HG02759 (cell line): ENCODE measurements around the gene LAMTOR4.

ENCODE experiments used
- ATAC-seq: cut with Tn5 transposase; IDR thresholded peaks from one replicate; pipeline ENCODE4 v1.9.1; 2021; ENCODE audit warnings: mild to moderate bottlenecking, moderate library complexity; ENCODE audit not compliant: unreplicated experiment

Gene LAMTOR4

GRCh38 chr7:100152937-100153666 is 4.4 kb downstream of the LAMTOR4 start:
- ATAC-seq = no peak

DNA sequence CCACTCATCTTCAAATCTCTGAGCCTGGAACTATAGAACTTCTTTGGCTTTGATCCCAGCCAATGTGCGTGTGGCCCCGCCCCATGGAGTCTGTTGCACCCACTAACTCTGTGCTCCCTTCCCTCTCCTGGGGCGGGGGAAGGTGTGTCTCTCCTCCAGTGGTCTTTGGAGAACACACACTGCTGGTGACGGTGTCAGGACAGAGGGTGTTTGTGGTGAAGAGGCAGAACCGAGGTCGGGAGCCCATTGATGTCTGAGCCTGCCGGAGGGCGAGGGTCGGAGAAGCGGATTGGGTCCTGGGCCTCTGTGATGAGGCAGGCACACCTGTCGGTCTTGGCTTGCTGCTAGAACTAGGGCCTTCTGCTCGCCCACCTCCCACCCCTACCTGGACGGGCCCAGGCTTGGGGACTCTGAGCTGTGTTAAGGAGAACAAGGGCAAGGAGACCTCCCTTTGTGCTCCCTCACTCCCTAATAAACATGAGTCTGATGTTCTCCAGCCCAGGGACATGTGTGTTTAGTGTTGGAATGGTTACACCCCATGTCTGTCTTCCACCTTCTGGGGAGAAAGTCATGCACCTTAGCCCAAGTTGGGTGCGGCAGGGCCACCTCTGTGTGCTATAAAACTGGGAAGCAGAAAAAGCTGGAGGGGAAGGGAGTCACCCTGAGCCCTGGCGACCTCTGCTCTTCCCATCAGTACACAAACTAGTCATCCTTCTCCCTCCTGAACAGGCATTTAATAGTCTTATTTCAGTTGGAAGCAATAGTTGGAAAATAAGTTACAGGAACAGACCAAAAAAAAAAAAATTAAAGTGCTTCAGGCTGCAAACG is 5.2 kb downstream of the LAMTOR4 start:
- ATAC-seq = no peak

DNA sequence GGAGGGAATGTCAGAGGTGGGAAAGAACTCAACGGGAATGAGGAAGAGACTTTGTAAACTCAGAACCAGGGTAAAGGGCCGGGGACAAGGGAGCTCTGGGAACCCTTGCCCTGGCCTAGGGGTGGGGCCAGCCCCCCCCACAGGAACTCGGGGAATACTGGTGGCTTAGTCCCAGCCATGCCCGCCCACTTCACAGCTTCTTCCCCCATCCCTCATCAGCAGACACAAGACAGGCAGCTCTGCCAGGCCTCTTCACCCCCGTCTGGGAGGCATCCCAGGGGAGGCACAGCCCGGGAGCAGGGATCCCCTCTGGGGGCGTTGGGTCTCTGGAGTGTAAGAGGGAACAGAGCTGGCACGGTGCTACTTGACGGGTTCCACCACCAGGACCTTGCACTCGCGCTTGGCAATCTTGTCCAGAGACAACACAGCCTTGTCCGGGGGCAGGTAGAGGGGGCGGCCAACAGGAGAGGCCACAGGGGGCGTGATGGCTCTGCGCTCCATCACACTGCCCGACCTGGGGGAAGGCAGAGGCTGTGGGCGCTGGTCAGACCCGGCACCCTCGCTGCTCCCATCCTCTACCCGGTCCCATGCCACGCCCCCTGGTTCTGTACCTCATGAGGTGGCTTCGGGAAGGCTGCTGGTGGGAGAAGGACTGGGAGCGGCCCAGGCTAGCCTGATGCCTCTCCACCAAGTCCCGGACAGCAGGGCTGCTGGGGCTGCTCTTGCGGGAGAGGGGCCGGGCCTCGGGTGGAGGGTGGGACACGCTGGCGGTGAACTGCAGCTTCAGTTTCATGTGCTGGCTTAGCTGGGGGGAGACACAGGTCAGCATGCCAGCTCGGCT is 6.2 kb downstream of the LAMTOR4 start:
- no peak for ATAC-seq

- no peak for ATAC-seq
Measured at GRCh38 chr7:100155553-100156317, 7.0 kb downstream of the LAMTOR4 start.

GRCh38 chr7:100156331-100157068 is 7.8 kb downstream of the LAMTOR4 start:
- no peak for ATAC-seq

GRCh38 chr7:100157069-100157333 is 8.3 kb downstream of the LAMTOR4 start:
- ATAC-seq = no peak

DNA sequence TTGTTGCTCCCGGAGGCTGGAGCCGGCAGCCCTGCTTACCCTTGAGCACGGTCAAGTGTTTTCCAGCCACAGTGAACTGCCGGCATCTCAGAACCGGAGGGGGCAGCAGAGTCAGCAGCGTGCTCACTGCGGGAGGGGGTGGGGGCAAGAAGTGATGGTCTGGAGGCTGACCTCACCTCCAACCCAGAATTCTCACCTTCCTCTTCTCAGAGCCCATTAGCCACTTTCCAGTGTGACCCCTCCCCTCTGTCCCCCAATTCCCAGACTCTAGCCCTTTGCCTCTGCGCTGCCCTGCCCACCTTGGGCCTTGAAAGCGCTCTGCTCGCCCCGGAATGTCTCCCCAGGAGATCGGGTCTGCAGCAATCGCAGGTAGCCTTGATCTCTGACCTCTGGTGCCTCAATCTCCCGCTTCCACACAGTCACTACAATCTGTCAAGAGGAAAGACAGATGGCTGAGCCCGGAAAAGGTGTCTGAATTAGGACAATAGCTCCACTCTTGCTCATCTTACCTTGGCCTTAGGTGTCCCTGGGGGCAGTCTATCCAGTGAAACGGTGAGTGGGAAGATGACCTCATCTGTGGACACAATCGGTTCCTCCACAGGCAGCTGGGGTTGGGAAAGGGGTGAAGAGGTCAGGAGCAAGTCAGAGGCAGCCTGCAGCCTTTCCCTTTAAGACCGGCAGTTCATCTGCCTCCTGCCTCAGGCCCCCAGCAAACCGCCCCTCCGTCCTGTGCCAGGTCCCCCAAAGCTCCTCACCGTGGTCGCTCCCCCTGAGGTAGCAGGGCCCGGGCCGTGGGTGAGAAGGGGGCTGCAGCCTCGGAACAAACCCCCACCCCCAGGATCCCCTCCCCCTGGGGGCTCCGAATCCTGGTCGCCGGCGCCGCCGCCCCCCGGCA is 8.9 kb downstream of the LAMTOR4 start:
- ATAC-seq = peak; percentile 16

DNA sequence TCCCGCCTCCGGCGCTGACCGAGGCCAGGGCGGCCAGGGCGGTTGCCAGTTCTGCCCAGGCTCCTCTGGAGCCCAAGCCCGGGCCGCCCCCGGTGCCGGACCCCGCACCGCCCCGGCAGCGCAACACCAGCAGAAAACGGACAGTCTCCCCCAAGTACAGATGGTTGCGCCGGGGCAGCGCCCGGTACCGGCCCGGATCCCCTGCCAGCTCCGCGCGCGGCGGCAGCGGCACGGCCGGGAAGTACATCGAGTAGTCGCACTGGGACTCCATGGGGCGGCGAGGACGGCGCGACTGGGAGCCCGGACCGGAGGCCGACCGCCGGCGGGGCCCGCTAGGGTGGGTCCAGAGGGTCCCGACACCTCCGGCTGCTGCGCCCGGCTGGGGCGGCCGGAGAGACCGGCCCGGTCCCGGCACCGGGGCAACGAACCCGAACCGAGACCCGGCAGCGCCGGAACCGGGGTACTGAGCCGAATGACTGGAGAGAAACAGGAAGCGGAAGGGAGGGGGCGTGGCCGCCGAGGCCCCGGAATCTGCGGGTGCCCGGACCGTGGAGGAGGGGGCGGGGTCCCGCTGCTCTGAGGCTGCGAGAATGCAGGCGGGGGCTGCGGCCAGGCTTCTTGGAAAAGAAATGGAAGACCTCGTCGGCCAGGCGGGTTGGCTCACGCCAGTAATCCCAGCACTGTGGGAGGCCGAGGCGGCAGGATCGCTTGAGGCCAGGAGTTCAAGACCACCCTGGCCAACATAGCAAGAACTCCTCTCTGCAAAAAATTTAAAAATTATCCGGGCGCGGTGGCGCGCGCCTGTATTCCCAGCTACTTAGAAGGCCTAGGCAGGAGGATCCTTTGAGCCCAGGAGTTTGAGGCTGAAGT is 9.7 kb downstream of the LAMTOR4 start, which contains the start of gene TRAPPC14:
Gene TRAPPC14 (minus strand): TSS at position 495 of the 870 bp plus-strand sequence. CDS start 224 bp downstream, at position 271.
- ATAC-seq = peak; percentile 88

DNA sequence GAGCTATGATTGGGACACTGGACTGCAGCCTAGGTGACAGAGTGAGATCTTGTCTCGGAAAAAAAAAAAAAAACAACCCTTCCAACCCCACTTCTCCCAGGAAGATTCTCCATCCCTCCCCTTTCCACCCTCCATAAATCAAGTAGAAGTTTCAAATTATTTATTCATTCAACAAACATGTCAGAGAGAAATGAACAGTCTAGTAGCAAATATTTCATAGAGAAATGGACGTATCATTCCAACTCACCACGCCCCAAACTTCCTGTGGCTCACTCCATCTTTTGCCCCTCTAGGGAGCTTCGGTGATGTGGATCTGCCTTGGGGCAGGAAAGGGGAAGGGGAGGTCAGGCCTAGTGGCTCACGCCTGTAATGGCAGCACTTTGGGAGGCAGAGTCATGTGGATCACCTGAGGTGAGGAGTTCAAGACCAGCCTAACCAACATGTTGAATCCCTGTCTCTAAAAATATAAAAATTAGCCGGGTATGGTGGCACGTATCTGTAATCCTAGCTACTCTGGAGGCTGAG is 10.4 kb downstream of the LAMTOR4 start:
- no peak for ATAC-seq

DNA sequence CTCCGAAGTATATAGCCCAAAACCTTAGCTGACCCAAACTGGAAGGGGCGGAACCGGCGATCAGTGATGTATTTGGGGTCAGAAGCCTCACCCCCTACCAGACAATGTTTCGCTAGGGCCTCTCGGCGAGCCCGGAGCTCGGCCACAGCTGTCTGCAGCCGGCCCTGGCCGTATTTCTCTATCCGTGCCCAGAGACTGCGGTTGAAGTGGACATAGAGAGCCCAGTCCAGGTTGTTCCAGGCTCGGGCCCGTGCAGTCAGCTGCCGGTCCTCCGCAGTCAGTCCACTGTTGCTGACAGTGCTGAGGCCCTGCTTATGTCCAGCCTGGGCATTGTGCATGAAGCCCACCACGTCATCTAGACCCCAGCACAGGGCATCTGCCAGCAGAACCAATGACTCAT is 11.3 kb downstream of the LAMTOR4 start:
- no peak for ATAC-seq

GRCh38 chr7:100163006-100163531 is 14.4 kb downstream of the LAMTOR4 start:
- no peak for ATAC-seq

DNA sequence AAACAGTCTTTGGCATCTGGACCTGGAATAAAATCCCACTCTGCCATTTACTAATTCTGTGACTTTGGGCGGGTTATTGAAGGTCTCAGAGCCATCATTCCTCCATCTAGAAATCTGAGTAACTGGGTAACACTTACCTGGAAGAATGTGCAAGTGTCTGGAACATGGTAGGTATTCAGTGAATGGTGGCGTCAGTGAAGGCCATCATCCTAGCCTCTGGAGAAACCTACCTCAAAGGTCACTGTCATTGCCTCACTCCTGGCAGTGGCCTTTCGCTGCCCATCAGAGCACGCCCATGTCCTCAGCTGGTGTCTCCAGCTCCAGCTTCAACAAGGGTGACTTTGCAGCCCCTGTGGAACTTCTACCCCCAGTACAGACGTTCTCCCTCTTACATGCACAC is 15.2 kb downstream of the LAMTOR4 start:
- no peak for ATAC-seq

- no peak for ATAC-seq
Measured at GRCh38 chr7:100166317-100166940, 17.7 kb downstream of the LAMTOR4 start.

DNA sequence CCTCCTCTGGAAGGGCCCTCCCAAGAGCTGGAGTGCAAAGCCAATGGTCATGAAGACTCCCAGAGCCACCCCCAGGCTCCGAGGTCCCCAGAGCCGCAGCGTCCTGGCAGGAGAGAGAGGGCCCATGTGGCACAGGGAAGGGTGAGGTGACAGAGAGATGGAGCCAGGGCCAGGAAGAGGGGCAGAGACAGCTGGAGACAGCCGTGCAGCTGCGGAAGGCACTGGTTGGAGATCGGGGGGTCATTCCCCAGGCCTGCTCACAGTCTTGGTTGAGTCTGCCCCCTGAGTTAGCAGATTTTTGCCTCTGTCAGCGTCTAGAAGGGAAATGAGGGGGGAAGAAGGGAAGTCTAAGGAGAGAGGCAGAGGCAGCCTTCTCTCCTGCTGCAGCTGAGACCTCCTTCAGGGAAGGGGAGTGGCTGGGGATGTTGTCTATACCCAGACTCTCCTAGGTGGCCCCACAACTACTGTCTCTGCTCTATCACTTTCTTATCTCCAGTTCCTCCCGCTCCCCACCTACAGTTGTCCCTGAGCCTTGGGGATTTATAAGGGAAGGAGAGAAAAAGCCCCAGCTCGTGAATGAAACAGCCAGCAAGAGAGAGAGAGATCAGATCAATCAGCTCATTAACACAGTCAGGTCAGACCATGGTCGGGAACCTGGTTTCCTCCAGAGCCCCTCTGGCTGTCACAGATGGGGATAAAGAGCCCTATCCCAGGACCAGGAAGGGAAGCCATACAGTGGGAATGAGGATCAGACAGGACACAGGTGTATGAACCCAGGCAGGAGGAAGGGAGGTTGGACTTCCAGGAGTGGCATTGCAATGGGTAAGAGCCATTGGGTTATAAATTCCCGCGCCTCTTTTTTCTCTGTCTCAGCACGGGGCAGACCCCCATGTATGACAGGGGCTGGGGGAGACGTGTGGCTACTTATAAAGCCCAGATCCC is 18.5 kb downstream of the LAMTOR4 start:
- ATAC-seq = no peak

DNA sequence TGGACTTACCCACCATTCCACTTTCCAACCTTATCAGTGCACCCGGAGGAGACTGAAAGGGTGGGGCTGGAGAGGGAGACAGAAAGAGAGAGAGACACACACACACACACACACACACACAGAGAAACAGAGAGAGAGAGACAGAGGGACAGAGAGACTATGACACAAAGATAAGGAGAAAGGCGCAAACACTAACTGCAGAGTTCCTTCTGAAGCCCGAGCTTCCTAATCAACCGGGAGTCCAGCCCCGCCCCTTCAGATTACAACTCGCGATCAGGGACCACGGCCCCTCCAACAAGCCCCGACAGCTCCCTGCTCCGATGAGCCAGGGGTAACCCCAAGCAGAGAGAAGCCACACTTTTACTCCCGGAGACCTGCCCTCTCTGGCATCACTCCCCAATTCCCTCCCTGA is 19.2 kb downstream of the LAMTOR4 start:
- no peak for ATAC-seq
